NCI-H187 treated with DMSO at 0.1 percent for 48 hours (cell line): Measurements from ENCODE around the gene ATP7B.

Experiments used
- DNase-seq: peaks from one replicate; lab custom pipeline; 2025; lab: John Stamatoyannopoulos, UW

Gene ATP7B

DNA sequence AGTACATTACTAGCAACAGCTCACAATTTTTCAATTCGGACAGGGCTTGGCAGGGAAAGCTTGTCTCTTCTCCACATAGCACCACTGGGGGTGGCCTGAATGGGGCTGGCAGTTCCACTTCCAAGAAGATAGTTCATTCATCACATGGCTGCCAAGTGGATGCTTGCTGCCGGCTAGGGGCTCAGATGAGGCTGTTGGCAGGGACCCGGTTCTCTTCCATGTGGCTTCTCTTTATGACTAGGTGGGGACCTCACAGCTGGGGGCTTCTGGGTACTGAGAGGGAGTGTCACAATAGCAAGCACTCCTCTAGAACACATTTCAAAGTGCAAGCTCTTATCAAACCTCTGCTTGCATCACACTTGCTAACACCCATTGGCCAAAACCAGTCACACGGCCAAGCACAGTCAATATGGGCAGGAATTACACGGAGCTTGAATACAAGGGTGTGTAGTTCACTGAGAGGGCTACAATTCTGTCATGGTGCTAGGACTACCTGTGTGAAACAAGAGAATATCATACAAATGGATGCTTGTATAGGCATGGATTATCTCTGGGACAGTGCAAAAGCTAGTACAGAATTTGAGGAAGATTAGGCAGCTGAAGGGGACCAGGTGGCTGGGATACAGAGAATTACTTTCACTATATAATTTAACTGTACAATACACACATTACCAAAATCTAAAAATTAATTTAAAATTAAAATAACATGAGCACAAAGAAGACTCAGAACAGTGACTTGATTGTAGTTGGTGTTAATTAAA, 32.3 kb downstream of the ATP7B start:
- no peak for DNase-seq

DNA sequence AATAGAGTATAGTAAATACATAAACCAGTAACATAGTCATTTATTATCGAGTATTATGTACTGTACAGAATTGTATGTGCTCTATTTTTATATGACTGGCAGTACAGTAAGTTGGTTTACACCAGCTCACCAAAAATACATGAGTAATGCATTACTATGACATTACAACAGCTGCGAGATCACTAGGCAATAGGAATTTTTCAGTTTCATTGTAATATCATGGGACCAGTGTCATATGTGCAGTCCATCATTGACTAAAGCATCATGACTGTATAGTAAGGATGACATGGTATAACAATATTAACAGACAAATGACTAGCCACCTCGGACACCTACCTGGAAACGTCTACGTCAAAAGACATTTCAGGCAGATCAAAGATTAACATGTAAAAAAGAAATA, 33.6 kb downstream of the ATP7B start:
- DNase-seq = no peak

DNA sequence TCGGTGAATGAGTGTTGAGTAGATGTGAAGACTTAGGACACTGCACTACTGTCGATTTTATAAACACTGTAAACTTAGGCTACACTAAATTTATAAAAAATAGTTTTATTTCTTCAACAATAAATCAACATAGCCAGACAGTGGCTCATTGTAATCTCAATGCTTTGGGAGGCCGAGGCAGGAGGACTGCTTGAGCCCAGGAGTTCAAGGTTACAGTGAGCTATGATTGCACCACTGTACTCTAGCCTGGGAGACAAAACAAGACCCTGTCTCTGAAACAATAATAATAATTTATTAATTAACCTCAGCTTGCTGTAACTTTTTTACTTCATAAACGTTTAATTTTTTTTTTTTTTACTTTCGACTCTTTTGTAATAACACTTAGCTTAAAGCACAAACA, 34.4 kb downstream of the ATP7B start:
- DNase-seq = no peak

DNA sequence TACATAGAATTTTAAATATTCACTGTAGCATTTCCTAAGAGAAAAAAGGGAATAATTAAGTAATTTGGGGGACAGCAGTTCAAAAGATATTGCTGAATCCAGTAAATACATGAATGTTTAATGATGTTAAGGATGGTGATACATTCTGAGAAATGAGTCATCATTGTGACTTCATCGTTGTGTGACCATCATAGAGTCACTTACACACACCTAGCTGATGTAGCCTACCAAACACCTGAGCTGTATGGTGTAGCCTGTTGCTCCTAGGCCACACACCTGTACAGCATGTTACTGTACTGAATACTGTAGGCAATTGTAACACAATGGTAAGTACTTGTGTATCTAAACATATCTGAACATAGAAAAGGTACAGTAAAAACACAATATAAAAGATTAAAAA, 34.8 kb downstream of the ATP7B start:
- DNase-seq = no peak

DNA sequence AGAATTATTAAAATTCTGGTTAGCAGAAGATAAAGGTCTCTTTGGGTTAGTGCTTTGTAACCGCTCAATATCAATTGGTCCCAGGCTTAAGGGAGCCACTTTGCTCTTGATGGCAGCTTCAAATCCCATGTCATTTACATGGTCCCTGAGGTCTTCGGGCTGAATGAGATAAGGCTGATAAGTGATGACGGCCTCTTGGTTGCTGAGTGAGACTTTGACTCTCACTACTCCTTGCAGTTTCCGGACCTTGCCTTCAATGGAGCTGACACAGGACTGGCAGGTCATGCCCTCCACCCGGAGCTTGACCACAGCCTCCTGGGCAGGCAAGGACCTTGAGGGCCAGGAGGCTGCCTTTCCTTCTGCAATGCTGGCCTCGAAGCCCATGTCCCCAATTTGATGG, 36.8 kb downstream of the ATP7B start:
- no peak for DNase-seq

DNA sequence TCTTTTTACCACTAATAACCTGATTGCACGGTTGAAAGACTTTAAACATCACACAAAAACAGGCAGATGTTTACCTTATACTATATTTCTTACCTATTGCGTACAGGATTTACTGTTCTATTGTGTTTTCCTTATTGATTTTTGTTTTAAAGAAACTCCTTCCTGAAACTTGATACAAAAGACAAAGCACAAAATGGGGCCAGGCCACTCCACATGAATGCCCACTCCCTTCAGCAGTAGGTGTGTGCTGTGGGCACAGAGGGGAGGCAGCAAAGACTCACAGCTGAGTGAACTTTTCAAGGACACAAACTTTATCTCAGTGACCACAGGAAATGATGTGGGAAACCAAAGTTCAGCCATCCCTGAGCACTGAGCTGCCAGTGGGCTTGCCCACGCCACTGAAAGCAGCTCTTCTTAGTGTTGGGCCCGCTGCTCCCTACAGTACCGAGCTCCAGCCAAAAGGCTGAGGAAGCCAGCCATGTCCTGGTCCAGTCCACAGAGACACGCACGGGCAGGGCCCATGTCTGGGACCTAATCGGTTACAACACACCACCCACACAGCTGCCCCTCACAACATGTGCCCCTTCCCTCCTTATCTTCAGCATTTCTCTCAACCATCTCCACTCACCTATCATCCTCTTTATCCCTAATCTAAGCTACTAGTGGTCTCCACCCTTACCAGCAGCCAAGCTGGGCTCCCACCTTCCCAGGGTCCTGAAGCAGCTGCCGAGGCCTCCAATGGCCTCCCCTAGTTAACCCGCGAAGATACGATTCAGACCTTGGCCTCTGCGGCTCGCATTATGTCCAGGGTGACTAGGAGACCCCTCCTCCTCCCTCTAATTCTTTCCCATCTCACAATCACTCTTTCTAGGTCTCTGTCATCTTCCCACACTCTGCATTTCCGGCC, 39.5 kb downstream of the ATP7B start:
- no peak for DNase-seq

DNA sequence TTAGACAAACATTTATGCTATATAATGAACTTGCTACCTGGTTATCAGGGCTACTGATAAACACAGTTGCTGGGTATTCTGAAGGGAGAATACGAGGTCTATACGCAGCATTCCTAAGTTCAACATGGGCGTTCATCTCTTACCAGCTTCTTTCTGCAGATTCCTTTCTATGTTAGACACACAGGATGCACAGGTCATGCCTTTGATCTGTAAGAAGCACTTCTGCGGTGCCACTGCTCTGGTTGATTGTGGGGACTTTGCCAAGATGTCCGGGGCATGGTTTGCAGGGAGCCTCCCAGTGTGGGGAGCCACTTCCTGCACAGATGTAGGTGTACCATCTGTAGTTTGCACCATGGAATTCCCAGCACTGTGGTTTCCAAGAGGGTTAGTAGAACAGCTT, 40.9 kb downstream of the ATP7B start:
- DNase-seq = no peak

DNA sequence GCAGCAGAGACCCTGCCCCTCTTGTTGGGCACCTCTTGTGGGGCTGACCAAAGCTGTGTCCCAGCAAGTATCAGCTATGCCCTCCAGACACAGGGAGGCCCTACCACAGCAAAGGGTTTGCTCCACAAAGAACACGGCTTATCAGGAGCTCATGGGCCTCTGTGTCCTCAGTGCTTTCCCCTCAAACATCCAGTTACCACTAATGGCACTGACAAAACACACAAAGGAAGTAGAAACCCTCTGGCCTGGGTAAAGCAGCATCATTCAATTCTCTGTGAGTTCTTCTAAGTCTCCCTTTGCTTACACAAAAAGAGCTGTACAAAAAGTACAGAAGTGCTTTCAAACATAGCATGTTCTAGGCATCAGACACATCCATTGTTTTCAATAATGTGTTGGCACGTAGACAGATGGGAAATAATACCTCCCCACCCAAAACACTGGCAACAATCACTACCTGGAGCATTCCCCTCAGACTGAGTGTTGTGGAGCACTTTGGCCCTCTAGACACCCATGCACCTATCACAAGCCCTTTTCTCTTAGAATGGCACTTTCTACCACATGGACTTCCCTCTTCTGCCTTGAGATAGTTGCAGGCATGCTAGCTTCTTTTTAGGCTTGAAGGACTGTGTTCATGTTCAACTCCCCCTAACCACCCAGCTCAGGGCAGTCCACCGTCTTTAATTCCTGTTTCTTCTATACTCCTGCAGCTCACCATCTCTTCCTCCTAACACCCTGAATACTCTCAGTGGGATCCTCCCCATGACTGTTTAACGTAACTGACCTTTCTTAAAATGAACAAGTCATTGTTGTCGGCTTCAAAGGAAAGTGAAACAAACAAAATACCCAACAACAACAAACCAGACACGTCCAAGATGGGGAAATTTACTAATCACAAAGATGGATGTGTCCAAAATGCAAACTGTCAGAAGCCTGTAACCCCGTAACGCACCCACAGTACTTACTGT, 43.5 kb downstream of the ATP7B start:
- no peak for DNase-seq

DNA sequence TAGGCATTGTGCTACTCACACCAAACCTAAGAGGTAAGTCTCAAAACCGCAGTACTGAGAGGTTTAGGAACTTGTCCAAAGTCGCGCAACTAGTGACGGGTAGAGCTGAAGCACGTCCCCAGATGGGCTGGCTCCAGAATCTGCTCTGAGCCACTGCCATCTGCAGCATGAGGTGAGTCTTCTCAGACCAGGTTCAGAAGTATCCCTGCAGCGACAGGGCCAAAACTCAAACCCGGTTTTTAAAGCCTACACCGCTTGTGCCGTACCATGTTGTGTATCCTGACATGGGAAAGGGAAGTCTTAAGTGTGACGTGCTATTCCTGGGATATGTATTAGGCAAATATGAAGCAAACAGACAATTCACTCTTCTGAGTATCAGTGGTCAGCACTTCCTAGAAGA, 45.1 kb downstream of the ATP7B start:
- no peak for DNase-seq

DNA sequence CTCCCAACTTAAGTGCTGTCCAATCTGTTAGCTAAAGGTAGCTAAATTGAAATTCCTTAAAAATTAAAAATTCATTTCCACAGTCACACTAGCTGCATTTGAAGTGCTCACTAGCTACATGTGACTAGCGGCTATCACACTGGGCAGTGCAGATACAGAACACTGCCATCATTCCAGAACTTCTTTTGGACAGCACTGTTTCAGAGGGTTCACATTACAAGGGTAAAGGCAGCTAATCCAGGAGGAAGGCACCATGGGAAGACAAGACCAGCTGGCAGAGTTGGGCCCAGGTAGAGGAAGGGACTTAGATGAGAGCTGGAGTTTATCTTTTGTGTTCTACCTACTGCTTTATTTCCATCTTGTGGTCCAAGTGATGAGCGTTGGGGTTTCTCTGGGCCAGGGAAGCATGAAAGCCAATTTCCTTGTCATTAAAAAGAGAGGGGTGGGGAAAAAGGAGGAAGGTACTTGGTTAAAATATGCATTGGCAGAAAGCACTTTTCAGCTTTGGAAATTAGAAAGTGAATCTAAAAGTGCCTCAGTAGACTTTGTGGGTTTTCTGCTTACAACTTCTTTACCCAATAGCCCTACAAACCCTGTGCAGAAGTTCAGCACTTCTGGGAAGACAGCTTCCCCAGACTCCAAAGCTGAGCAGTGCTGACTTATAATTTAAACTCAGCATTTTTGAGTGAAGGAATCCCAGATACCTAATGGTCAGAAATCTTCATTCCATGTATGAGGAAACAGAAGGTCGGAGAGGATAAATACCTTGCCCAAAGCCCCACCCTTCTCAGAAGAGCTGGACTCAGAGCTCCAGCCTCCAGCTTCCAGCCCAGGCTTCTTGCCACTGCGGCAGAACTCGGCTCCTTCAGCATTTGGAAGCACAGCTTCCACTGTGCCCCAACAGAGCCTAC, 49.5 kb downstream of the ATP7B start:
- no peak for DNase-seq

DNA sequence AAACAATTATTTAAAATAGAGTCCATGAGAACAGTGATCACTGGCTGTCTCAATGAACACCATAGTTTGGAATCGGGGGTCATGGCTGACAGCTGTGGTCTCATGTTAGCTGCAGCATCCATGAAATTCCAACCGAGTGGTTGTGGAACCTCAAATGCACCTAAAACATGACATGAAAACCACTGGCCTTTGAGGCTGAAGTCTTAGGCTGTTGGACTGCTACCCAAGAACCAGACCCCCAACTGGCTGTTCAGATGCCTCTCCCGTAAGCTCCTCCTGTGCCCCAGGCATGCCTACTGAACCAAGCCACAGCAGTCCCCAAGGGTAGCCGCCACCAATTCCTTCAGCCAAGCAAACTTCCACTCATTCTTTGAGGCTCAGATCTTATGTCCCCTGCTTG, 50.5 kb downstream of the ATP7B start:
- no peak for DNase-seq

DNA sequence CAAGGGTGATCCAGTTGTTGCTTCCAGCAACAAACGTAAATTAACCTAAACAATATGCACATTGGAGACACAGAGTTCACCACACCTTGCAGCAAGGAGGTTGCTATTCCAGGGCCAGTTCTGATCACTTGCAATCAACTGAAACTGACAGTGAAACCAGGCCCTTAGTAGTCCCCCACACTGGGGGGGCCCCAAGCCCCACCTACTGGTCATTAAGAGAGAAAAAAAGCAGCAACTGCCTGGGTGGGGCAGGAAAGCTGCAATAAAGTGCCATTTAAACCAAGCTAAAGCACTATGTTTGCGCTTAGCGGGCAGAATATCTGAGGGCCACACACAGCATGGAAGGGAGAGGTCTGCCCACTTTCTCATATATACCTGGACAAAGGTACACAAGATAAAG, 51.5 kb downstream of the ATP7B start:
- DNase-seq = no peak

DNA sequence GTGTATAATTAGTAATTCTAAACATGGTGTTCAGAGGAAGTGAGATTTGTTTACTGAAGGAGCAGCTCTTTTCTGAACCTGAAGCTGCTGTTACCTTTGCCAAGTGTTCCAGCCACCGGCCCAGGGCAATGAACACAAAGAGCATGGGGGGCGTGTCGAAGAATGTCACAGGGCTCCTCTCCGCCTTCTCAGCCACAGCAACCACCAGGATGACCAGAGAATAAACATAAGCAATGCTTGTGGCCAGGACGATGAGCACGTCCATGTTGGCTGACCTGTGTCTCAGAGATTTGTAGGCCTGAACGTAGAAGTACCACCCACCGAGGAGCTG, 53.1 kb downstream of the ATP7B start:
- DNase-seq = no peak

DNA sequence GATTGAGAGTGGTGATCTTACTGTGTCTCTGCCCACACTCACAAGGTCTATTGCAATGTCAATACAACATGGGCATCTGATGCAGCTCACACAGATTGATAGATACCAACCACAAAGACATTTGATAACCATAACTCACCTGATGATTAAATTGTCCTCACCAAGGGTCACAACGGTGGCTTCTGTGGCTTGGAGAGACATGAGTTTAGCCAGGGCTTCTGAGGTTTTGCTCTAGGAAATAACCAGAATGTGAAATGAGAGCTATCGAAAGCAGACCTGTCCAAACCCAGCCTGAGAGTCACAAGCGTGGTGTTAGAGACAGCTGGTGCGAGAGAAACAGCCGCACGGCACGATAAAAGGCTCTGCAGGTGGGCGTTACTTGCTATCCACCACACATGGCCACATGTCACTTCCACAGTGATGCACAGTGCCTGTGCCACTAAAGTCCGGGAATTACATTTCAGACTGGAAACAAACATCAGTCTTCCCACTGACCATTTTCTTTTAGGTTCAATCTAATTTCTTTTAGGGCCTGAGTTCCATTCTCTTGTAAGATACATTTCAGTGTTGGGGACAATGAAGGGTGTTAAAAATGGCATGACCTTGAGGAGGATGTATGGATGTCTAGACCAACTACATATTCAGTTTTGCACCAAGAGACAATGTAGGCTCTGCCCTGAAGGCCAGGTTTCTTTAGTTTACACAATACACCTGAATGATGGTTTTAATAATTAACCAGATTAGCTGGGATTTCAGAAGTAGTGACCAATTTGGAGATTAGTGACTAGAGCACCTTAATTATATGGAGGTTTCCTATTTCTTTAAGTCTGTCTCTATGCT, 53.7 kb downstream of the ATP7B start:
- no peak for DNase-seq

DNA sequence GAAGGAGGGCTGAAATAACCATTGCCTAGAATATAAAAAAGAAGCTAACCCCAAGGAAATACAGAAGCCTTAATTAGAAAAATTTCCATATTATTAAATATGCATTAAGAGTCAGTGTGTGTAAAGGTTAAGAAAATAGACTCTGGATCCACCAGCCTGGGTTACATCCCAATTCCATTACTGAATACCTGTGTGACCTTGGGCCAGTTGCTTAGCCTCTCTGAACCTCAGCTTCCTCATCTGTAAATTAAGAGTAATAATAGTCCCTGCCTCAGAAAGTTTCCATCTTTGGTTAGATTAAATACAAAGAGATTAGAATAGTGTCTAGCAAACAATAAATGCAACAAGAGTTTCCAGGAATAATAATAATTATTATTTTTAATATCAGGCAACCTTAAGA, 54.5 kb downstream of the ATP7B start:
- DNase-seq = no peak

DNA sequence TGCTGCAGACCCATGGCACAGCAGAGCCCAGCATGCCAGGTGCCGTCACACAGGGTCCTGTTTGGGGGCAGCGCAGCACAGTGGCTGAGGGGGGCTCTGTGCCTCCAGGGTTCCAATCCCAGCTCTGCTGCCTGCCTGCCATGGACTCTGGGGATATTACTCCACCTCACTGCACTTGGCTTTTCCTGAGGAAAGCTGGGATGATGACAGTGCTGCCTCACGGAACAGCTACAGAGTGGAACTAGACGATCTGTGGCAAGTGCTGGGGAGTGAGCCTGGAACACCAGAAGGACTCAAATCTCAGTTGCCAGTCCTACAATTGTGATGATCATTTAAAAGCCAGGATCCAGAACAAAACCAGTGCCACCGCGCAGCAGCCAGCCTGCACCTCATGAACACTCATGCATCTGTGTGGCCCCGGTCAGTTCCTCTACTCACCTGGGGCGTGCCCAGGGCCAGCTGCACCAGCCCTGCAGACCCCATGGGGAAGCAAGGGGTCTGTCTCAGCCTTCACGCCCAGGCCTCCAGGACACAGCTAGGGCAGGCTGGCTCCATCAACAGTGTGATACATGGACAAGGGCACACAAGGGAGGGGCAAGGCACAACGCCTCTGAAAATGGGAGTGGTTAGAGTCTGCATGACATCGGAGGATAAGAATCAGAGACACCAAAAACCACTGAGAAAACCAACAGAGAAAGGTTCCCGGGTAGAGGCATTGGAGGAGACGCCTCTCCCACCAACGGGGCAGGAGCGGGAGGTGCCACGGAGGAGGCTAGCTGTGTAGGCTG, 55.2 kb downstream of the ATP7B start:
- DNase-seq = no peak

DNA sequence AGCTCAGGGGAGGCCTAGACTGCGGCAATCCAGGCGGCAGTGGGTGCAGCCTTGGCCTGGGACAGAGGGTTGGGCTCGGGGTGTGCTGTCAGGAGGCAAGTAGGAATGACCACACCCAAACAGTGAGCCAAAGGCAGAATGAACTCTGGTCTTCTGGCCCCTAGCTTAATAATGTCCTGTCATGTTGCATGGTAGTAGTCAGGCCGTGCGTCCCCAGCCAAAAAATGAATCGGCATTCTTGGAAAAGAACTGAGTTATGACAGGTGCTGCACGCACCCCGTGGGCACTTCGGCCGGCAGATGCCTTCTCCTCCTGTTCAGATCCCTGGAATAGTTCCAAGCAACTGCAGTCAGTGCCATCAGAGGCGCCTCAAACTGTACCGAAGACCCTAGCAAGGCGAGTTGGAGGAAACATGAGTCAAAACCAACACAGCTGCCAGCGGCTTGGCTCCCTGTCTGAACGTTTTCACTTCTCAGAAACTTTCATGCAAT, 55.9 kb downstream of the ATP7B start:
- DNase-seq = no peak

DNA sequence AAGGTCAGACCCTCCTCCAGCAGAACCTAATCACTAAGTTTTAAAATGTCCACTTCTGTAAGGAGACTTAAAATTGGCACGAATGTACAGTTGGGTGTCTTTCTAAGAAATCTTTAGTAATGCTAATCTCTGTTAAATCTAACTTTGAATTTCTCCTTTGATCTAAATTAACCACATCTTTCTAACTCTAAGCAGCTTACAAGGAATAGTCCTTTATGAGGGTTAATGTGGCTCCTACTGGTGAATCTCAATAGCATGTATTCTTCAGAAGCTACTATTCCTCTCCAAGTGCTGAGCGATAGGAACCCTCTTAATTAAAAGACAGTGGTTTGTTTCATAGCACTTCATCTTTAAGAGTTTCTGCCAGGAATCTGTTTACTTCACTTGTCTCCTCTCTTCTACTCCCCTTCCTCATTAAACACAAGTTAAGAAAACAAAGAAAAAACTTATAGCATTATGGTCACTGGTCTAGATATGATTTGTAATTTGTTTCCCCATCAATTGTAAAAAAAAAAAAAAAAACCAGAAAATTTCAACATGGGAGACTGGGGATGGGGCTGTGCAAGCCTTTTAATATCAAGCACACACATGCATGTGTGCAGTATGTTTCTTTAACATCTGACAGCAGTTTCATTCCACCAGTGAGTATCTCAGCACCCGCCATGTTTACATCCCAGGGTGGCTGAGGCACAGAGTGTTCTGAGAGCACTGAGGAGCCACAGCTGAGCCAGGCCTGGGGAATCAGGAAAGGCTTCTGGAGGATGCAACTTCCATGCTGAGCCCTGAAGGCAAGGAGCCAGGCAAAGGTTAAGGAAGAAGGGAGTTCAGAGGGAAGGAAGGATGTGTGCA, 57.7 kb downstream of the ATP7B start:
- no peak for DNase-seq
